ENCODE data around the gene LRRK2. TPM values are rescaled to one million over a fixed set of nuclear protein-coding genes. Genes with fewer than 3 reads are reported as not detected.

LRRK2 gene
- total RNA-seq: 100 to 1,000 TPM in 1 of 7 donors, 10 to 100 TPM in 6; 41.3 to 106 (median 62.2) TPM
- polyA plus RNA-seq: 10 to 100 TPM in 2 of 3 donors, 1 to 10 TPM in 1; 7.7 to 15.1 (median 10.1) TPM
- long read RNA-seq, donor 1: 0 reads
- long read RNA-seq, donor 2: 0 reads

- Histone ChIP-seq H3K27ac (peak within 1 kb of the TSS; percentile 89 to 99 (median 96)), H3K4me1 (peaks cover 22 to 78% (median 51%) of the 10 kb centered on the region in 6 donors), H3K4me3 (peak within 1 kb of the TSS; percentile 41 to 75 (median 52)), H3K27me3 (replicated peaks in 1 of 7) (peaks cover 0 to 6% (median 0%) of the 10 kb centered on the region in 7 donors), H3K36me3 (no peaks in the 10 kb centered on the region), H3K9me3 (peaks cover 0 to 4% (median 0%) of the 10 kb centered on the region in 8 donors)
- intact Hi-C loops (cut with DNase I; ENCODE audit: low total_unique reads): no loop called here
- 1 to 3% (median 1%) methylated on average over 45 to 78 of the region's 78 CpGs for WGBS, 5 donors
- TF ChIP-seq POLR2AphosphoS5 (IDR thresholded peaks at IDR 0.05) (peak; percentile 80 to 91 (median 90)), CTCF (IDR thresholded peaks at IDR 0.05 in 8 of 11, conservative IDR thresholded peaks at IDR 0.05 in 3 of 11) (peak in 4 of 11 experiments; percentile 20 to 40 (median 29)), POLR2A (IDR thresholded peaks at IDR 0.05) (peak in 2 of 3 donors; percentile 40 to 53)
- DNase-seq: peak; percentile 99
Measured at GRCh38 chr12:40224439-40225291, at the start of gene LRRK2. Gene LRRK2 (plus strand): TSS chr12:40224997. CDS start chr12:40225132, 135 bp downstream.

- TF ChIP-seq POLR2AphosphoS5 (IDR thresholded peaks at IDR 0.05) (no peak), CTCF (IDR thresholded peaks at IDR 0.05 in 8 of 11, conservative IDR thresholded peaks at IDR 0.05 in 3 of 11) (no peak), POLR2A (IDR thresholded peaks at IDR 0.05) (no peak)
- Histone ChIP-seq H3K4me3 (no peak overlapping the region), H3K27me3 (replicated peaks in 1 of 7) (no peaks in the 10 kb centered on the region), H3K4me1 (peaks cover 0 to 15% (median 0%) of the 10 kb centered on the region in 6 donors), H3K27ac (no peak overlapping the region), H3K36me3 (no peaks in the 10 kb centered on the region), H3K9me3 (peaks cover 0 to under 1% (median 0%) of the 10 kb centered on the region in 8 donors)
- intact Hi-C loops (cut with DNase I; ENCODE audit: low total_unique reads): no loop called here
- DNase-seq: no peak
- 65 to 84% (median 74%) methylated on average over 2 of the region's 2 CpGs for WGBS, 5 donors
Measured at GRCh38 chr12:40175045-40175444, 49.8 kb upstream of the LRRK2 start.

- H3K4me1 ChIP-seq: peaks cover 0 to 15% (median 0%) of the 10 kb centered on the region in 6 donors
- no peak overlapping the region for H3K27ac ChIP-seq
- intact Hi-C loops (cut with DNase I; ENCODE audit: low total_unique reads): no loop called here
- H3K4me3 ChIP-seq: no peak overlapping the region
- no peaks in the 10 kb centered on the region for H3K36me3 ChIP-seq
- no peaks in the 10 kb centered on the region for H3K27me3 ChIP-seq (replicated peaks in 1 of 7)
- no peak for TF ChIP-seq CTCF (IDR thresholded peaks at IDR 0.05 in 8 of 11, conservative IDR thresholded peaks at IDR 0.05 in 3 of 11)
- no peak for DNase-seq
- 85 to 97% (median 90%) methylated on average over 3 of the region's 3 CpGs for WGBS, 5 donors
- peaks cover 0 to 5% (median 0%) of the 10 kb centered on the region in 8 donors for H3K9me3 ChIP-seq
Measured at GRCh38 chr12:40175489-40175888, 49.3 kb upstream of the LRRK2 start.

GRCh38 chr12:40178701-40179100 lies 46.1 kb upstream of the LRRK2 start:
- H3K27me3 ChIP-seq (replicated peaks in 1 of 7): no peaks in the 10 kb centered on the region
- H3K9me3 ChIP-seq: peaks cover 0 to 6% (median 0%) of the 10 kb centered on the region in 8 donors
- TF ChIP-seq POLR2AphosphoS5 (IDR thresholded peaks at IDR 0.05) (no peak), POLR2A (IDR thresholded peaks at IDR 0.05) (no peak), CTCF (IDR thresholded peaks at IDR 0.05 in 8 of 11, conservative IDR thresholded peaks at IDR 0.05 in 3 of 11) (no peak)
- no peak overlapping the region for H3K27ac ChIP-seq
- intact Hi-C loops (cut with DNase I; ENCODE audit: low total_unique reads): no loop called here
- H3K36me3 ChIP-seq: no peaks in the 10 kb centered on the region
- no peak overlapping the region for H3K4me3 ChIP-seq
- WGBS, 5 donors: 88 to 93% (median 91%) methylated on average over 4 of the region's 4 CpGs
- no peak for DNase-seq
- no peaks in the 10 kb centered on the region for H3K4me1 ChIP-seq

Data from spleen (tissue), 13 donors.